Left kidney (tissue), 2 donors: ENCODE results near the gene STXBP1. TPM values are rescaled to one million over a fixed set of nuclear protein-coding genes. Genes with fewer than 3 reads are reported as not detected.
"Not testable (repeated sequence)": the region's sequence is repeated elsewhere in the genome, so short reads cannot be mapped to it uniquely, and the experiment has no call there.

ENCODE experiments used
- DNase-seq: peaks from one replicate; pipeline ENCODE4 v3.0.0-alpha.2; 2013
- polyA plus RNA-seq: library from polyadenylated mRNA; unstranded; fragments of 120-200 nt; gene quantifications from one replicate; pipeline ENCODE4 v1.2.1, GENCODE V29; 2013; ENCODE audit not compliant: insufficient read length

STXBP1 gene
- polyA plus RNA-seq, 1 donor, result 32.2 TPM

- no peak for DNase-seq
These were observed 984 bp downstream of the STXBP1 start for GRCh38 chr9:127612939-127613582.

- no peak for DNase-seq
These were observed 1.5 kb downstream of the STXBP1 start for GRCh38 chr9:127613583-127613954.

- DNase-seq, result no peak
These were observed 2.9 kb downstream of the STXBP1 start for GRCh38 chr9:127614961-127615360.

GRCh38 chr9:127621339-127621970 is 9.4 kb downstream of the STXBP1 start:
- not testable (repeated sequence) for DNase-seq

GRCh38 chr9:127626752-127627493 is 14.8 kb downstream of the STXBP1 start:
- DNase-seq, result no peak

- no peak for DNase-seq
These were observed 15.4 kb downstream of the STXBP1 start for GRCh38 chr9:127627494-127627855.

GRCh38 chr9:127628758-127629467 is 16.8 kb downstream of the STXBP1 start:
- DNase-seq, result no peak

- DNase-seq, result no peak
These were observed 17.5 kb downstream of the STXBP1 start for GRCh38 chr9:127629468-127630081.

- DNase-seq, result no peak
These were observed 21.3 kb downstream of the STXBP1 start for GRCh38 chr9:127633216-127633862.

GRCh38 chr9:127634021-127634420 is 21.9 kb downstream of the STXBP1 start:
- DNase-seq, result no peak

- DNase-seq, result no peak
These were observed 22.6 kb downstream of the STXBP1 start for GRCh38 chr9:127634698-127635097.

GRCh38 chr9:127635201-127635735 is 23.2 kb downstream of the STXBP1 start:
- DNase-seq, result no peak

- DNase-seq, result no peak
These were observed 25.3 kb downstream of the STXBP1 start for GRCh38 chr9:127637322-127637847.

- DNase-seq, result no peak
These were observed 28.9 kb downstream of the STXBP1 start for GRCh38 chr9:127640908-127641545.

GRCh38 chr9:127642082-127642740 is 30.1 kb downstream of the STXBP1 start:
- DNase-seq, result no peak

- DNase-seq, result no peak
These were observed 32.2 kb downstream of the STXBP1 start for GRCh38 chr9:127644146-127644827.

GRCh38 chr9:127644943-127645342 is 32.9 kb downstream of the STXBP1 start:
- no peak for DNase-seq

GRCh38 chr9:127647451-127647850 is 35.4 kb downstream of the STXBP1 start:
- DNase-seq, result no peak

GRCh38 chr9:127650518-127650917 is 38.4 kb downstream of the STXBP1 start:
- DNase-seq, result no peak
